Measurements from ENCODE around the gene ASB6.

- TF ChIP-seq HDAC2 (CRISPR knock-in tag; IDR thresholded peaks at IDR 0.05), result no peak
- no peak for TF ChIP-seq CHD2 (IDR thresholded peaks at IDR 0.05; ENCODE audit: low read depth, low read length)
- no peak for TF ChIP-seq SYNCRIP (IDR thresholded peaks at IDR 0.05; ENCODE audit: insufficient read depth, low read depth, low read length)
- TF ChIP-seq, protein P1, sequence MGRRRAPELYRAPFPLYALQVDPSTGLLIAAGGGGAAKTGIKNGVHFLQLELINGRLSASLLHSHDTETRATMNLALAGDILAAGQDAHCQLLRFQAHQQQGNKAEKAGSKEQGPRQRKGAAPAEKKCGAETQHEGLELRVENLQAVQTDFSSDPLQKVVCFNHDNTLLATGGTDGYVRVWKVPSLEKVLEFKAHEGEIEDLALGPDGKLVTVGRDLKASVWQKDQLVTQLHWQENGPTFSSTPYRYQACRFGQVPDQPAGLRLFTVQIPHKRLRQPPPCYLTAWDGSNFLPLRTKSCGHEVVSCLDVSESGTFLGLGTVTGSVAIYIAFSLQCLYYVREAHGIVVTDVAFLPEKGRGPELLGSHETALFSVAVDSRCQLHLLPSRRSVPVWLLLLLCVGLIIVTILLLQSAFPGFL (CRISPR knock-in tag; IDR thresholded peaks at IDR 0.05), result no peak
- TF ChIP-seq, protein P2, sequence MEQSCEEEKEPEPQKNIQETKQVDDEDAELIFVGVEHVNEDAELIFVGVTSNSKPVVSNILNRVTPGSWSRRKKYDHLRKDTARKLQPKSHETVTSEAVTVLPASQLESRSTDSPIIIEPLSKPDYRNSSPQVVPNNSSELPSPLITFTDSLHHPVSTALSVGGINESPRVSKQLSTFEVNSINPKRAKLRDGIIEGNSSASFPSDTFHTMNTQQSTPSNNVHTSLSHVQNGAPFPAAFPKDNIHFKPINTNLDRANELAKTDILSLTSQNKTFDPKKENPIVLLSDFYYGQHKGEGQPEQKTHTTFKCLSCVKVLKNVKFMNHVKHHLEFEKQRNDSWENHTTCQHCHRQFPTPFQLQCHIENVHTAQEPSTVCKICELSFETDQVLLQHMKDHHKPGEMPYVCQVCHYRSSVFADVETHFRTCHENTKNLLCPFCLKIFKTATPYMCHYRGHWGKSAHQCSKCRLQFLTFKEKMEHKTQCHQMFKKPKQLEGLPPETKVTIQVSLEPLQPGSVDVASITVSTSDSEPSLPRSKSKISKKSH (CRISPR knock-in tag; IDR thresholded peaks at IDR 0.05; ENCODE audit: borderline replicate concordance), result peak; percentile 54; the same call in 1 of the 2 replicates
- peak; percentile 36 for TF ChIP-seq MAX (IDR thresholded peaks at IDR 0.05)
- no peak for TF ChIP-seq PHB2 (IDR thresholded peaks at IDR 0.05; ENCODE audit: partially characterized antibody)
- TF ChIP-seq ZC3H4 (CRISPR knock-in tag; IDR thresholded peaks at IDR 0.05; ENCODE audit: borderline replicate concordance), result peak; percentile 87
Observed at GRCh38 chr9:129596541-129597331, 45.2 kb downstream of the ASB6 start.
